VCaP (cell line): ENCODE results near the gene SLC34A3.

Source experiments
- H3K27ac ChIP-seq: fragments of 450-650 bp; 2 replicates; pipeline ENCODE4 v1.5.1; 2017
- CTCF ChIP-seq: fragments of 450-650 bp; conservative IDR thresholded peaks from 2 replicates; pipeline ENCODE4 v1.5.1; 2017; ENCODE audit warnings: mild to moderate bottlenecking, moderate library complexity

SLC34A3 gene

GRCh38 chr9:137228968-137229896 lies 1.5 kb upstream of the SLC34A3 start:
- peak overlapping the region; percentile 97; the same call in 1 of the 2 replicates for H3K27ac ChIP-seq
- TF ChIP-seq CTCF: no peak

GRCh38 chr9:137229903-137230704 lies 597 bp upstream of the SLC34A3 start:
- H3K27ac ChIP-seq: no peak overlapping the region
- no peak for TF ChIP-seq CTCF

- H3K27ac ChIP-seq: no peak overlapping the region
- no peak for TF ChIP-seq CTCF
Observed at GRCh38 chr9:137231372-137232039, 805 bp downstream of the SLC34A3 start.

- no peak overlapping the region for H3K27ac ChIP-seq
- no peak for TF ChIP-seq CTCF
Observed at GRCh38 chr9:137232101-137232500, 1.4 kb downstream of the SLC34A3 start.

GRCh38 chr9:137232510-137232909 lies 1.8 kb downstream of the SLC34A3 start:
- no peak overlapping the region for H3K27ac ChIP-seq
- no peak for TF ChIP-seq CTCF

GRCh38 chr9:137233143-137233980 lies 2.7 kb downstream of the SLC34A3 start:
- no peak overlapping the region for H3K27ac ChIP-seq
- no peak for TF ChIP-seq CTCF
